HepG2 (cell line): Measurements from ENCODE around the gene ANKRD39. TPM values are rescaled to one million over a fixed set of nuclear protein-coding genes. Genes with fewer than 3 reads are reported as not detected.
A peak's percentile ranks its signal among the peaks of the same experiment; 100 is the strongest.

Experiments used
- ELF1 ChIP-seq: sonication (generic); formaldehyde crosslinking; IDR thresholded peaks from 2 replicates; pipeline ENCODE4 v1.4.0; 2020; ENCODE audit warnings: missing genetic modification reagents
- ELK4 ChIP-seq: sonication (generic); formaldehyde crosslinking; IDR thresholded peaks from 2 replicates; pipeline ENCODE4 v1.9.0; 2021; ENCODE audit warnings: missing genetic modification reagents, borderline replicate concordance
- GATAD1 ChIP-seq: IDR thresholded peaks from 2 replicates; pipeline ENCODE4 v1.6.1; 2016; ENCODE audit warnings: missing genetic modification reagents, missing compliant biosample characterization
- KDM5A ChIP-seq: fragments of 200-600 bp; sonication (generic); IDR thresholded peaks from 2 replicates; pipeline ENCODE4 v1.7.0; 2018; ENCODE audit warnings: antibody characterized with exemption, mild to moderate bottlenecking, low read length, borderline replicate concordance
- MAZ ChIP-seq, 2 experiments: sonication (generic) in 1 of 2; formaldehyde crosslinking in 1 of 2; IDR thresholded peaks; 2 replicates each; pipeline versions ENCODE4 v1.5.0 to v1.6.1; 2012 to 2020; ENCODE audit warnings: low read depth in 2 of 2, mild to moderate bottlenecking in 2 of 2, borderline replicate concordance in 1 of 2, improper control_type of control experiment in 1 of 2, low read length in 1 of 2, missing genetic modification reagents in 1 of 2, moderate library complexity in 1 of 2
- MIER3 ChIP-seq: IDR thresholded peaks from 2 replicates; pipeline ENCODE4 v1.6.1; 2016; ENCODE audit warnings: missing compliant biosample characterization, borderline replicate concordance
- MZF1 ChIP-seq: sonication (generic); formaldehyde crosslinking; IDR thresholded peaks from 2 replicates; pipeline ENCODE4 v1.8.1; 2023; ENCODE audit warnings: mild to moderate bottlenecking, missing genetic modification reagents, borderline replicate concordance
- NCOR1 ChIP-seq: fragments of 200-600 bp; sonication (generic); IDR thresholded peaks from 2 replicates; pipeline ENCODE4 v1.7.0; 2017; ENCODE audit warnings: antibody characterized with exemption, low read length, borderline replicate concordance
- NFKBIZ ChIP-seq: IDR thresholded peaks from 2 replicates; pipeline ENCODE4 v1.6.1; 2018; ENCODE audit warnings: missing genetic modification reagents, missing compliant biosample characterization
- SIX1 ChIP-seq: sonication (generic); formaldehyde crosslinking; IDR thresholded peaks from 2 replicates; pipeline ENCODE4 v1.4.0; 2020; ENCODE audit warnings: missing genetic modification reagents, borderline replicate concordance
- TP53 ChIP-seq: sonication (generic); formaldehyde crosslinking; conservative IDR thresholded peaks from 2 replicates; pipeline ENCODE4 v1.4.0; 2020; ENCODE audit warnings: missing genetic modification reagents
- TRIM24 ChIP-seq: sonication (generic); formaldehyde crosslinking; IDR thresholded peaks from 2 replicates; pipeline ENCODE4 v1.8.0; 2022; ENCODE audit warnings: mild to moderate bottlenecking, missing genetic modification reagents
- ZFYVE20 ChIP-seq: sonication (generic); formaldehyde crosslinking; IDR thresholded peaks from 2 replicates; pipeline ENCODE4 v1.8.0; 2023; ENCODE audit warnings: low read depth, mild to moderate bottlenecking, moderate library complexity, missing genetic modification reagents, borderline replicate concordance
- ZNF101 ChIP-seq: sonication (generic); formaldehyde crosslinking; IDR thresholded peaks from 2 replicates; pipeline ENCODE4 v1.4.0; 2020; ENCODE audit warnings: mild to moderate bottlenecking, low read depth, missing genetic modification reagents, borderline replicate concordance
- ZNF317 ChIP-seq: sonication (generic); formaldehyde crosslinking; IDR thresholded peaks from 2 replicates; pipeline ENCODE4 v1.5.0; 2020; ENCODE audit warnings: mild to moderate bottlenecking, missing genetic modification reagents
- ZNF510 ChIP-seq: sonication (generic); formaldehyde crosslinking; IDR thresholded peaks from 2 replicates; pipeline ENCODE4 v1.4.0; 2020; ENCODE audit warnings: low read depth, mild to moderate bottlenecking, missing genetic modification reagents
- ZNF574 ChIP-seq: sonication (generic); formaldehyde crosslinking; IDR thresholded peaks from 2 replicates; pipeline ENCODE4 v1.4.0; 2020; ENCODE audit warnings: missing genetic modification reagents
- polyA plus RNA-seq, 8 experiments: library from polyadenylated mRNA; depleted of rRNA in 3 of 8; stranded (reverse) in 7 of 8; unstranded in 1 of 8; fragments of >200 nt; fragmentation: Illumina TruSeq in 4 of 8; extraction: Trizol in 4 of 8; gene quantifications; 2 replicates each; pipeline versions ENCODE4 v1.2.1 to v1.2.3, GENCODE V29; 2011 to 2016; ENCODE audit warnings: low read depth in 4 of 8, missing spikeins in 1 of 8, mixed read lengths in 1 of 8; ENCODE audit not compliant: insufficient read depth in 1 of 8
- total RNA-seq, 5 experiments: library from RNA; depleted of rRNA; stranded (reverse); fragments of >200 nt; fragmentation: Illumina TruSeq; extraction: Trizol; gene quantifications; 2 replicates each; pipeline ENCODE4 v1.2.3, GENCODE V29; 2016; ENCODE audit warnings: low read depth in 1 of 5
- TF ChIP-seq, protein P1 (sequence below): sonication (generic); formaldehyde crosslinking; IDR thresholded peaks from 2 replicates; pipeline ENCODE4 v1.4.0; 2020; ENCODE audit warnings: missing genetic modification reagents, mild to moderate bottlenecking, borderline replicate concordance
- TF ChIP-seq, protein P2 (sequence below): sonication (generic); formaldehyde crosslinking; conservative IDR thresholded peaks from 2 replicates; pipeline ENCODE4 v1.4.0; 2020; ENCODE audit warnings: missing genetic modification reagents

ANKRD39 gene
- total and polyA plus RNA-seq, 2 of the 13 experiments (the other 11 are each of a cell fraction or from before 2014, with no cell fraction given) = 23.2 to 24.8 TPM

DNA sequence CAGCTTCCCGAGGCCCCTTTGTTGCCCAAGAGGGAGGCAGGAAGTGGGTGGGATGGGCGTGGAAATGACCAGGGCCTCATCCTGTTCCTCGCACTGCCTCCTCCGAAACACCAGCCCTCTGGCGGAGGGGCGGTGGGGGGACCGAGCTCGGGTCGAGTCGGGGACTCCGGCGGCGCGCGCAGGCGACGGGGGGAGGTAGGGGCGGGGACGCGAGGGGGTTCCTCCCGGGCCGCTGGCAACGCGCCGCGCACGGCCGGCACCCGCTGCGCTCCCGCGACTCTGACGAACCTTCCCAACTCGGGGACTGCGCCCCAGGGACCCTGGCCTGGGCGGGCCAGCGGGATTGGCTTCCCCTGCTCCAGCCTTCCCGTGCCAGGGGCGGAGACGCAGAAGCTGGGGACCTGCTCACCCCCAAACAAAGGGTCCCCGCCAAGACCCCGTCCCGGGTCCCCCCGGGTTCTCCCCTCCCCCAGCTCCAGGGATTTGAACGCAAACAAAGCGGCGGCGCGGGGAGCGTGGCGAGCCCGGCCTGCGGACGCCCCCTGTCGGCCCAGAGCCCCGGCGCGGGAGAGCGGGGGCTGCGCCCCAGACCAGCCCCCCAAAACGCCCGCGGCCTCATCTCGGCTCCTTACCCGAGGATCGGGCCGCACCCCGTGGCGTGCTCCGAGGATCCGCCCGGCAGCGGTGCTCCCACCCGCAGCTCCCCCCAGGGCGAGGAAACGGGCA, 10.9 kb upstream of the ANKRD39 start (continued):
- TF ChIP-seq MZF1 (CRISPR knock-in tag) (no peak), GATAD1 (CRISPR knock-in tag) (peak; percentile 77), ELK4 (no peak; the same call in 1 of the 2 replicates), SIX1 (CRISPR knock-in tag) (no peak), KDM5A (peak; percentile 13; the same call in 1 of the 2 replicates), NCOR1 (peak; percentile 17; the same call in 1 of the 2 replicates), MIER3 (CRISPR knock-in tag) (peak; percentile 6; the same call in 1 of the 2 replicates), TRIM24 (CRISPR knock-in tag) (no peak), MAZ (IDR thresholded peaks at IDR 0.05; ENCODE audit: borderline replicate concordance, low read depth, low read length) (peak; percentile 80; the same call in 1 of the 2 replicates), MAZ (CRISPR knock-in tag; IDR thresholded peaks at IDR 0.05; ENCODE audit: low read depth) (peak; percentile 90), NFKBIZ (CRISPR knock-in tag) (no peak), TP53 (CRISPR knock-in tag) (no peak), ZNF101 (CRISPR knock-in tag) (peak; percentile 92; the same call in 1 of the 2 replicates), ZNF574 (peak; percentile 90), ELF1 (CRISPR knock-in tag) (peak; percentile 80), ZNF317 (no peak), ZNF510 (no peak; the same call in 1 of the 2 replicates), ZFYVE20 (CRISPR knock-in tag) (no peak)
- TF ChIP-seq, protein P1, sequence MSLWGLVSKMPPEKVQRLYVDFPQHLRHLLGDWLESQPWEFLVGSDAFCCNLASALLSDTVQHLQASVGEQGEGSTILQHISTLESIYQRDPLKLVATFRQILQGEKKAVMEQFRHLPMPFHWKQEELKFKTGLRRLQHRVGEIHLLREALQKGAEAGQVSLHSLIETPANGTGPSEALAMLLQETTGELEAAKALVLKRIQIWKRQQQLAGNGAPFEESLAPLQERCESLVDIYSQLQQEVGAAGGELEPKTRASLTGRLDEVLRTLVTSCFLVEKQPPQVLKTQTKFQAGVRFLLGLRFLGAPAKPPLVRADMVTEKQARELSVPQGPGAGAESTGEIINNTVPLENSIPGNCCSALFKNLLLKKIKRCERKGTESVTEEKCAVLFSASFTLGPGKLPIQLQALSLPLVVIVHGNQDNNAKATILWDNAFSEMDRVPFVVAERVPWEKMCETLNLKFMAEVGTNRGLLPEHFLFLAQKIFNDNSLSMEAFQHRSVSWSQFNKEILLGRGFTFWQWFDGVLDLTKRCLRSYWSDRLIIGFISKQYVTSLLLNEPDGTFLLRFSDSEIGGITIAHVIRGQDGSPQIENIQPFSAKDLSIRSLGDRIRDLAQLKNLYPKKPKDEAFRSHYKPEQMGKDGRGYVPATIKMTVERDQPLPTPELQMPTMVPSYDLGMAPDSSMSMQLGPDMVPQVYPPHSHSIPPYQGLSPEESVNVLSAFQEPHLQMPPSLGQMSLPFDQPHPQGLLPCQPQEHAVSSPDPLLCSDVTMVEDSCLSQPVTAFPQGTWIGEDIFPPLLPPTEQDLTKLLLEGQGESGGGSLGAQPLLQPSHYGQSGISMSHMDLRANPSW (CRISPR knock-in tag) = 0 out of 2 replicates have a peak, but pooled peaks have one; percentile 69
- TF ChIP-seq, protein P2, sequence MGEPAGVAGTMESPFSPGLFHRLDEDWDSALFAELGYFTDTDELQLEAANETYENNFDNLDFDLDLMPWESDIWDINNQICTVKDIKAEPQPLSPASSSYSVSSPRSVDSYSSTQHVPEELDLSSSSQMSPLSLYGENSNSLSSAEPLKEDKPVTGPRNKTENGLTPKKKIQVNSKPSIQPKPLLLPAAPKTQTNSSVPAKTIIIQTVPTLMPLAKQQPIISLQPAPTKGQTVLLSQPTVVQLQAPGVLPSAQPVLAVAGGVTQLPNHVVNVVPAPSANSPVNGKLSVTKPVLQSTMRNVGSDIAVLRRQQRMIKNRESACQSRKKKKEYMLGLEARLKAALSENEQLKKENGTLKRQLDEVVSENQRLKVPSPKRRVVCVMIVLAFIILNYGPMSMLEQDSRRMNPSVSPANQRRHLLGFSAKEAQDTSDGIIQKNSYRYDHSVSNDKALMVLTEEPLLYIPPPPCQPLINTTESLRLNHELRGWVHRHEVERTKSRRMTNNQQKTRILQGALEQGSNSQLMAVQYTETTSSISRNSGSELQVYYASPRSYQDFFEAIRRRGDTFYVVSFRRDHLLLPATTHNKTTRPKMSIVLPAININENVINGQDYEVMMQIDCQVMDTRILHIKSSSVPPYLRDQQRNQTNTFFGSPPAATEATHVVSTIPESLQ = no peak
